Lung (tissue), 12 donors: ENCODE measurements around the gene COL1A2. TPM values are rescaled to one million over a fixed set of nuclear protein-coding genes. Genes with fewer than 3 reads are reported as not detected.

Source experiments
- ATAC-seq: fragments of 200-7000 bp; cut with Tn5 transposase; one replicate; pipeline ENCODE4 v1.9.1; 2020; ENCODE audit warnings: moderate number of reproducible peaks; ENCODE audit not compliant: insufficient read depth, low FRiP score
- DNase-seq, 3 donors: peaks; one replicate each; pipeline ENCODE4 v3.0.0-alpha.2; 2013 to 2017
- H3K27ac ChIP-seq, 2 donors: one replicate each; pipeline ENCODE4 v1.5.1; 2013; ENCODE audit warnings: mild to moderate bottlenecking in 2 of 2, moderate library complexity in 2 of 2, control low read depth in 1 of 2, inconsistent platforms in 1 of 2, low read depth in 1 of 2, low read length in 1 of 2
- H3K27me3 ChIP-seq, 3 donors: one replicate each; pipeline ENCODE4 v1.5.1; 2013; ENCODE audit warnings: low read length in 2 of 3; ENCODE audit not compliant: control insufficient read depth in 3 of 3, insufficient read depth in 3 of 3
- H3K36me3 ChIP-seq, 4 donors: one replicate each; pipeline ENCODE4 v1.5.1; 2013; ENCODE audit warnings: low read length in 4 of 4, mild to moderate bottlenecking in 1 of 4, moderate library complexity in 1 of 4; ENCODE audit not compliant: control insufficient read depth in 4 of 4, insufficient read depth in 4 of 4
- H3K4me1 ChIP-seq, 5 donors: one replicate each; pipeline ENCODE4 v1.5.1; 2013; ENCODE audit warnings: low read length in 5 of 5, mild to moderate bottlenecking in 2 of 5, moderate library complexity in 1 of 5; ENCODE audit not compliant: control insufficient read depth in 5 of 5, insufficient read depth in 5 of 5
- H3K4me3 ChIP-seq: one replicate; pipeline ENCODE4 v1.5.1; 2013; ENCODE audit warnings: mild to moderate bottlenecking, control low read depth, moderate library complexity
- H3K9ac ChIP-seq, 2 donors: one replicate each; pipeline ENCODE4 v1.5.1; 2013; ENCODE audit warnings: low read length in 2 of 2, control low read depth in 1 of 2; ENCODE audit not compliant: insufficient read depth in 1 of 2
- H3K9me3 ChIP-seq, 4 donors: one replicate each; pipeline ENCODE4 v1.5.1; 2013; ENCODE audit warnings: low read length in 3 of 4, mild to moderate bottlenecking in 1 of 4, moderate library complexity in 1 of 4; ENCODE audit not compliant: control insufficient read depth in 4 of 4, insufficient read depth in 3 of 4
- WGBS, 2 donors: extraction: QIAGEN DNeasy Blood & Tissue Kit; methylation state at CpG; one replicate each; pipeline ENCODE4 v1.1.7; 2013; 5-methylcytosine and 5-hydroxymethylcytosine counted together
- polyA plus RNA-seq, 2 donors: library from polyadenylated mRNA; stranded (reverse); fragments of 200-250 nt; gene quantifications; one replicate each; pipeline ENCODE4 v1.2.1, GENCODE V29; 2013
- total RNA-seq, 2 donors: library from RNA; depleted of rRNA in 1 of 2; stranded (reverse); fragments of >200 nt in 1 of 2; gene quantifications; one replicate each; pipeline ENCODE4 v1.2.1, GENCODE V29; 2014 to 2021
- TF ChIP-seq, protein P1 (sequence below): IDR thresholded peaks from 2 replicates; pipeline ENCODE4 v1.5.1; 2012; ENCODE audit warnings: mild to moderate bottlenecking; ENCODE audit errors: control extremely low read depth, extremely low read depth
- donor health status: control.
- donor health status: control.
- donor health status: Bipolar disorder and iron deficiency.
- donor health status: healthy.
- donor health status: DM: yes; HTN: yes; CAD: no.

Gene COL1A2
- total and polyA plus RNA-seq, 4 donors: 66.3 to 1,768 (median 336) TPM

DNA sequence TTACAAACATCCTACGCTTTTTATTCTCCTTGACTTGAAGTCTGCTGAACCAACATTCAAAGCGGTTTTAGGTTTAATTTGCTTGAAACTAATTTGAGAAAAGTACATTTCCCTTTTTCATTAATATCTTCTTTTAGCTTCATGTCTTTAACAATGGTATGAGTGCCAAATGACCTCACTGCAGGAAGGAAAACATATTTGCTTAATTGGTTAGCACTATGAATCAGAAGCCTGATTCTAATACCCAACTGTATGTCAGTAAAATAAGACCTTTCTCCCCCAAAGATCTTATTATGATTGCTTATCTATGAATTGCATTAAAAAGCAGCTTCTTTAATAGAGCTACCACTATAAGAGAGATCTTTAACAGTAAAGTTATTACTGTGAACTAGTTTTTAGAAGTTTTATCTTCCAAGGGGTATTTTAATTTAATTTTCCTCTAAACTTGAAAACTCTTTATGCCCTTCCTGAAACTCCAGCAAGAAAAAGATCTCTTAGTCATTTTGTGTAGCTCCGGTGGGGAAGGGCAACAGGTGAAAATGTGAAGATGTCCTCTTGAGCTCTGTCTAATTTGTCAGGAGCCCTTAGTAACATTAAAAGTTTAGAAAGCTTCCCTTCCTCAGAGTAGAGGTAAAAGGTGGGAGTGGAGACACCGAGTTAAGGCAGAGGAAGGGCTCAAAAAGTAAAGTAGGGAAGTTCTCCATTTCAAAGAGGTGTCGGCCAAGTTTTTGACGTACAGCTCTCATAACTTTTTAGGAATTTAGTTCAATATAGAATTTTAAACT lies 6.1 kb downstream of the COL1A2 start:
- DNase-seq (no peak), ATAC-seq (no peak)
- peaks cover 0 to 25% (median 0%) of the 10 kb centered on the region in 5 donors for H3K4me1 ChIP-seq
- H3K27ac ChIP-seq: no peak overlapping the region
- no peak overlapping the region for H3K4me3 ChIP-seq
- H3K36me3 ChIP-seq: peaks cover 0 to 67% (median 28%) of the 10 kb centered on the region in 4 donors
- no peaks in the 10 kb centered on the region for H3K27me3 ChIP-seq
- WGBS, 2 donors: 77 to 88% methylated on average over 6 of the region's 6 CpGs
- TF ChIP-seq, protein P1, sequence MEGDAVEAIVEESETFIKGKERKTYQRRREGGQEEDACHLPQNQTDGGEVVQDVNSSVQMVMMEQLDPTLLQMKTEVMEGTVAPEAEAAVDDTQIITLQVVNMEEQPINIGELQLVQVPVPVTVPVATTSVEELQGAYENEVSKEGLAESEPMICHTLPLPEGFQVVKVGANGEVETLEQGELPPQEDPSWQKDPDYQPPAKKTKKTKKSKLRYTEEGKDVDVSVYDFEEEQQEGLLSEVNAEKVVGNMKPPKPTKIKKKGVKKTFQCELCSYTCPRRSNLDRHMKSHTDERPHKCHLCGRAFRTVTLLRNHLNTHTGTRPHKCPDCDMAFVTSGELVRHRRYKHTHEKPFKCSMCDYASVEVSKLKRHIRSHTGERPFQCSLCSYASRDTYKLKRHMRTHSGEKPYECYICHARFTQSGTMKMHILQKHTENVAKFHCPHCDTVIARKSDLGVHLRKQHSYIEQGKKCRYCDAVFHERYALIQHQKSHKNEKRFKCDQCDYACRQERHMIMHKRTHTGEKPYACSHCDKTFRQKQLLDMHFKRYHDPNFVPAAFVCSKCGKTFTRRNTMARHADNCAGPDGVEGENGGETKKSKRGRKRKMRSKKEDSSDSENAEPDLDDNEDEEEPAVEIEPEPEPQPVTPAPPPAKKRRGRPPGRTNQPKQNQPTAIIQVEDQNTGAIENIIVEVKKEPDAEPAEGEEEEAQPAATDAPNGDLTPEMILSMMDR: no peak
- H3K9ac ChIP-seq: peak overlapping the region in 1 of 2 donors; percentile 44
- no peaks in the 10 kb centered on the region for H3K9me3 ChIP-seq

GRCh38 chr7:94401428-94401814 lies 6.7 kb downstream of the COL1A2 start:
- no peaks in the 10 kb centered on the region for H3K9me3 ChIP-seq
- no peak overlapping the region for H3K27ac ChIP-seq
- no peaks in the 10 kb centered on the region for H3K27me3 ChIP-seq
- H3K4me3 ChIP-seq: no peak overlapping the region
- H3K4me1 ChIP-seq: peaks cover 0 to 25% (median 0%) of the 10 kb centered on the region in 5 donors
- TF ChIP-seq, protein P1: no peak
- DNase-seq (no peak), ATAC-seq (no peak)
- 63 to 70% methylated on average over 1 of the region's 1 CpG for WGBS, 2 donors
- peaks cover 0 to 73% (median 28%) of the 10 kb centered on the region in 4 donors for H3K36me3 ChIP-seq
- no peak overlapping the region for H3K9ac ChIP-seq

DNA sequence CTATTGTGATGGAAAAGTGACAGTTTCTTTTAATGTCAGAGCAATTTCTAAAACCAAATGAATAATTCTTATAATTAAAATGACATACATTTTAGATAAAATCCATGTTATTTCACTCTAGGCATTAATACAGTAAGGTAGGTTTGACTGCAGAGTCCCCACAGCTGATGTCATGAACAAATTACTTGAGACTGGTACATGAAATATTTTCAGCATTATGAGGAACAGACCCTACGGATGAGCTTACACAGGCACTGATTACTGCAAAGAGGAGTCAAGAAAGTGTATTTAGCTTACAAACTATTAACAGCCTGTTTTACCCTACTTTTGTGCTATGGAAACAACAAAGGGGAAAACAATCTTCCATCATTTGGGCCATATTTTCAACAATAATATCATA lies 8.9 kb downstream of the COL1A2 start:
- peak overlapping the region in 1 of 2 donors; percentile 7 for H3K9ac ChIP-seq
- no peaks in the 10 kb centered on the region for H3K27me3 ChIP-seq
- no peak overlapping the region for H3K4me3 ChIP-seq
- TF ChIP-seq, protein P1: no peak
- H3K27ac ChIP-seq: no peak overlapping the region
- WGBS, 2 donors: 89 to 93% methylated on average over 1 of the region's 1 CpG
- H3K9me3 ChIP-seq: no peaks in the 10 kb centered on the region
- ATAC-seq (no peak), DNase-seq (no peak)
- H3K4me1 ChIP-seq: peaks cover 0 to 29% (median 0%) of the 10 kb centered on the region in 5 donors
- peaks cover 0 to 90% (median 37%) of the 10 kb centered on the region in 4 donors for H3K36me3 ChIP-seq
